GM23338 (cell line): ENCODE measurements around the gene MUC5B. TPM values are rescaled to one million over a fixed set of nuclear protein-coding genes. Genes with fewer than 3 reads are reported as not detected.

Source experiments
- ATAC-seq: fragments of 200-7000 bp; cut with Tn5 transposase; 3 replicates; pipeline ENCODE4 v1.9.1; 2020
- DNase-seq: peaks from one replicate; pipeline ENCODE4 v3.0.0-alpha.2; 2015; ENCODE audit warnings: low spot score
- H2AFZ ChIP-seq: fragments of 200-600 bp; sonication (generic); 2 replicates; pipeline ENCODE4 v1.8.0; 2016; ENCODE audit warnings: antibody characterized with exemption, mild to moderate bottlenecking, moderate library complexity
- H3F3A ChIP-seq: fragments of 200-600 bp; sonication (generic); replicated peaks from 2 replicates; pipeline ENCODE4 v1.8.0; 2017; ENCODE audit warnings: antibody characterized with exemption, mixed run types, low read depth
- H3K27ac ChIP-seq: fragments of 200-600 bp; sonication (generic); 2 replicates; pipeline ENCODE4 v1.6.1; 2016; ENCODE audit warnings: low read depth
- H3K27me3 ChIP-seq: fragments of 200-600 bp; sonication (generic); 2 replicates; pipeline ENCODE4 v1.8.0; 2016; ENCODE audit warnings: mild to moderate bottlenecking, mixed run types, moderate library complexity; ENCODE audit not compliant: insufficient read depth
- H3K36me3 ChIP-seq: fragments of 200-600 bp; sonication (generic); 2 replicates; pipeline ENCODE4 v1.8.0; 2016; ENCODE audit warnings: mild to moderate bottlenecking; ENCODE audit not compliant: insufficient read depth
- H3K4me1 ChIP-seq: fragments of 200-600 bp; sonication (generic); 2 replicates; pipeline ENCODE4 v1.8.0; 2016; ENCODE audit warnings: mild to moderate bottlenecking, moderate library complexity; ENCODE audit not compliant: insufficient read depth
- H3K4me2 ChIP-seq: fragments of 200-600 bp; sonication (generic); 2 replicates; pipeline ENCODE4 v1.7.1; 2017; ENCODE audit warnings: mixed run types
- H3K4me3 ChIP-seq: fragments of 200-600 bp; sonication (generic); 2 replicates; pipeline ENCODE4 v1.6.1; 2016; ENCODE audit warnings: mixed run types
- H3K79me2 ChIP-seq: fragments of 200-600 bp; sonication (generic); replicated peaks from 2 replicates; pipeline ENCODE4 v1.8.0; 2017; ENCODE audit warnings: mild to moderate bottlenecking; ENCODE audit not compliant: insufficient read depth
- H3K9me2 ChIP-seq: fragments of 200-600 bp; sonication (generic); 2 replicates; pipeline ENCODE4 v1.8.0; 2017; ENCODE audit not compliant: insufficient read depth
- H4K20me1 ChIP-seq: fragments of 200-600 bp; sonication (generic); replicated peaks from 2 replicates; pipeline ENCODE4 v1.8.0; 2017; ENCODE audit warnings: mild to moderate bottlenecking; ENCODE audit not compliant: insufficient read depth
- H3K27ac Mint-ChIP-seq: 2 replicates; pipeline ENCODE4 v1.8.0; 2020; ENCODE audit warnings: inconsistent platforms, mild to moderate bottlenecking, moderate library complexity, mixed read lengths
- H3K27me3 Mint-ChIP-seq: 3 replicates; pipeline ENCODE4 v1.8.0; 2022; ENCODE audit warnings: low read depth, mild to moderate bottlenecking, moderate library complexity, mixed read lengths, inconsistent platforms; ENCODE audit not compliant: insufficient read depth, poor library complexity
- H3K36me3 Mint-ChIP-seq: 3 replicates; pipeline ENCODE4 v1.8.0; 2021; ENCODE audit warnings: low read depth, mild to moderate bottlenecking, inconsistent platforms, moderate library complexity, mixed read lengths
- H3K4me1 Mint-ChIP-seq: 3 replicates; pipeline ENCODE4 v1.8.0; 2020; ENCODE audit warnings: mild to moderate bottlenecking, inconsistent platforms, mixed read lengths
- H3K4me3 Mint-ChIP-seq: 3 replicates; pipeline ENCODE4 v1.8.0; 2021; ENCODE audit warnings: moderate library complexity, mild to moderate bottlenecking, inconsistent platforms, mixed read lengths
- H3K9me3 Mint-ChIP-seq: 3 replicates; pipeline ENCODE4 v1.8.0; 2020; ENCODE audit warnings: moderate library complexity, mild to moderate bottlenecking, inconsistent platforms, mixed read lengths
- CREB1 ChIP-seq: fragments of 250-450 bp; sonication (Bioruptor Pico); IDR thresholded peaks from 2 replicates; pipeline ENCODE4 v1.5.0; 2020; ENCODE audit warnings: low read depth, mild to moderate bottlenecking, moderate library complexity
- CTCF ChIP-seq, 2 experiments: fragments of 200-600 bp in 1 of 2; sonication (generic) in 1 of 2; conservative IDR thresholded peaks; 2 replicates each; pipeline versions ENCODE4 v1.5.1 to v1.6.1; 2016 to 2017; ENCODE audit warnings: antibody characterized with exemption in 2 of 2, low read depth in 2 of 2, mild to moderate bottlenecking in 2 of 2, moderate library complexity in 1 of 2
- ETS1 ChIP-seq: IDR thresholded peaks from 2 replicates; pipeline ENCODE4 v1.6.1; 2016; ENCODE audit warnings: antibody characterized with exemption
- EZH2 ChIP-seq: fragments of 200-600 bp; sonication (generic); IDR thresholded peaks from one replicate; pipeline ENCODE4 v1.8.0; 2017; ENCODE audit warnings: antibody characterized with exemption, mild to moderate bottlenecking, low read depth; ENCODE audit not compliant: unreplicated experiment
- EZH2phosphoT487 ChIP-seq: fragments of 200-600 bp; sonication (generic); IDR thresholded peaks from one replicate; pipeline ENCODE4 v1.8.1; 2018; ENCODE audit warnings: antibody characterized with exemption; ENCODE audit not compliant: unreplicated experiment
- JUNB ChIP-seq: IDR thresholded peaks from one replicate; pipeline ENCODE4 v1.6.1; 2016; ENCODE audit warnings: antibody characterized with exemption; ENCODE audit not compliant: unreplicated experiment
- NANOG ChIP-seq: IDR thresholded peaks from 2 replicates; pipeline ENCODE4 v1.6.1; 2016; ENCODE audit warnings: antibody characterized with exemption, borderline replicate concordance
- POLR2AphosphoS5 ChIP-seq: IDR thresholded peaks from 2 replicates; pipeline ENCODE4 v1.6.1; 2016; ENCODE audit warnings: antibody characterized with exemption, low read depth
- STAT1 ChIP-seq: IDR thresholded peaks from one replicate; pipeline ENCODE4 v1.6.1; 2016; ENCODE audit warnings: antibody characterized with exemption; ENCODE audit not compliant: unreplicated experiment
- ZNF114 ChIP-seq: fragments of 250-450 bp; sonication (Bioruptor Pico); IDR thresholded peaks from 2 replicates; pipeline ENCODE4 v1.5.0; 2020; ENCODE audit warnings: mild to moderate bottlenecking, moderate library complexity
- ZNF462 ChIP-seq: fragments of 250-450 bp; sonication (Bioruptor Pico); IDR thresholded peaks from 2 replicates; pipeline ENCODE4 v1.5.0; 2020; ENCODE audit warnings: mild to moderate bottlenecking, moderate library complexity
- polyA plus RNA-seq: library from polyadenylated mRNA; unstranded; fragments of >200 nt; fragmentation: Nextera tagmentation; extraction: Ambion mirVana; gene quantifications from 2 replicates; pipeline ENCODE4 v1.2.1, GENCODE V29; 2016
- total RNA-seq: library from RNA; depleted of rRNA; stranded (reverse); fragments of >200 nt; shearing (Covaris generic); gene quantifications from 2 replicates; pipeline ENCODE4 v1.2.3, GENCODE V29; 2014

MUC5B gene
- total and polyA plus RNA-seq, 2 experiments from 2014 or later = 0.18 to 0.90 TPM

GRCh38 chr11:1235901-1236315, 13.0 kb downstream of the MUC5B start:
- Histone ChIP-seq H3F3A (no peaks in the 10 kb centered on the region), H4K20me1 (no peaks in the 10 kb centered on the region), H2AFZ (no peak overlapping the region), H3K4me2 (no peak overlapping the region), H3K4me3 (no peak overlapping the region), H3K36me3 (no peaks in the 10 kb centered on the region), H3K4me1 (no peaks in the 10 kb centered on the region), H3K27ac (no peak overlapping the region), H3K9me2 (no peaks in the 10 kb centered on the region), H3K79me2 (no peaks in the 10 kb centered on the region), H3K27me3 (no peaks in the 10 kb centered on the region)
- DNase-seq = no peak
- Mint-ChIP-seq H3K4me3 (no peak overlapping the region), H3K9me3 (no peaks in the 10 kb centered on the region; the same call in 1 of the 3 replicates), H3K27ac (no peak overlapping the region), H3K27me3 (peaks cover 2% of the 10 kb centered on the region), H3K36me3 (no peaks in the 10 kb centered on the region), H3K4me1 (no peaks in the 10 kb centered on the region)
- ATAC-seq = no peak
- no peak for TF ChIP-seq ZNF114 (CRISPR knock-in tag)
- TF ChIP-seq EZH2phosphoT487 = no peak
- TF ChIP-seq NANOG = no peak
- TF ChIP-seq POLR2AphosphoS5 = no peak
- no peak for TF ChIP-seq ZNF462 (CRISPR knock-in tag)

- H2AFZ ChIP-seq = no peak overlapping the region
- no peaks in the 10 kb centered on the region for H3K9me2 ChIP-seq
- H3F3A ChIP-seq = no peaks in the 10 kb centered on the region
- peaks cover 2% of the 10 kb centered on the region for H3K27me3 Mint-ChIP-seq
- no peaks in the 10 kb centered on the region for H3K36me3 ChIP-seq
- H4K20me1 ChIP-seq = no peaks in the 10 kb centered on the region
- no peak for DNase-seq
- no peak overlapping the region for H3K4me3 Mint-ChIP-seq
- H3K27ac ChIP-seq = no peak overlapping the region
- H3K27ac Mint-ChIP-seq = no peak overlapping the region
- no peaks in the 10 kb centered on the region for H3K27me3 ChIP-seq
- no peaks in the 10 kb centered on the region for H3K4me1 ChIP-seq
- peaks cover 3% of the 10 kb centered on the region for H3K9me3 Mint-ChIP-seq
- no peaks in the 10 kb centered on the region for H3K36me3 Mint-ChIP-seq
- H3K4me3 ChIP-seq = no peak overlapping the region
- no peaks in the 10 kb centered on the region for H3K4me1 Mint-ChIP-seq
- ATAC-seq = no peak
- no peak overlapping the region for H3K4me2 ChIP-seq
- no peaks in the 10 kb centered on the region for H3K79me2 ChIP-seq
- no peak for TF ChIP-seq CTCF (conservative IDR thresholded peaks at IDR 0.05; ENCODE audit: low read depth in 2 of 2)
- no peak for TF ChIP-seq JUNB
- TF ChIP-seq EZH2phosphoT487 = no peak
- no peak for TF ChIP-seq EZH2
- no peak for TF ChIP-seq STAT1
- TF ChIP-seq CREB1 (CRISPR knock-in tag) = no peak
- TF ChIP-seq ZNF114 (CRISPR knock-in tag) = no peak
- no peak for TF ChIP-seq ETS1
Observed at GRCh38 chr11:1236316-1237127, 13.7 kb downstream of the MUC5B start.
